CD4-positive, alpha-beta T cell treated with Interleukin-4 for 4 hours (primary cell): Measurements from ENCODE around the gene CAMK2D.

Source experiments
- DNase-seq: peaks from one replicate; pipeline ENCODE4 v3.0.0-alpha.2; 2020

The CAMK2D gene

DNA sequence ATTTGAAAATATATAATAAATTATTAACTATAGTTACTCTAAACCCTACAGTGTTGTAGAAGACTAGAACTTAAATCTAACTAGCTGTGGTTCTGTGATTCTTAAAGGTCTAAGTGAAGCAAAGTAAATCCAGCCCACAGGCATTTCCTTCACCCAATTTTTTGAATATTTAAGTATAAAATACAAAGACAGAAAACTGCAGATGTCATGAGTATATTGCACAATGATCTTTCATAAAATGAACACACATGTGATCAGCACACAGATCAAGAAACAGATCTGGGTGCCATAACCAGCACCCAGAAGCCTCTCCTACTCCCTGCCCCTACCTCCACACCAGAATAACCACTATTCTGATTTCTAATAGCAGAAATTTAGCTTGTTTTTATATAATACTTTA is 82.9 kb downstream of the CAMK2D start:
- no peak for DNase-seq

GRCh38 chr4:113677325-113677724 is 84.2 kb downstream of the CAMK2D start:
- peak; percentile 45 for DNase-seq

GRCh38 chr4:113675731-113676697 is 85.5 kb downstream of the CAMK2D start:
- DNase-seq = no peak

GRCh38 chr4:113674733-113675132 is 86.8 kb downstream of the CAMK2D start:
- no peak for DNase-seq

- no peak for DNase-seq
Measured at GRCh38 chr4:113674251-113674650, 87.3 kb downstream of the CAMK2D start.

GRCh38 chr4:113673450-113673849 is 88.1 kb downstream of the CAMK2D start:
- peak; percentile 43 for DNase-seq

GRCh38 chr4:113666386-113667114 is 95.0 kb downstream of the CAMK2D start:
- DNase-seq = no peak

- no peak for DNase-seq
Measured at GRCh38 chr4:113665036-113665435, 96.5 kb downstream of the CAMK2D start.

DNA sequence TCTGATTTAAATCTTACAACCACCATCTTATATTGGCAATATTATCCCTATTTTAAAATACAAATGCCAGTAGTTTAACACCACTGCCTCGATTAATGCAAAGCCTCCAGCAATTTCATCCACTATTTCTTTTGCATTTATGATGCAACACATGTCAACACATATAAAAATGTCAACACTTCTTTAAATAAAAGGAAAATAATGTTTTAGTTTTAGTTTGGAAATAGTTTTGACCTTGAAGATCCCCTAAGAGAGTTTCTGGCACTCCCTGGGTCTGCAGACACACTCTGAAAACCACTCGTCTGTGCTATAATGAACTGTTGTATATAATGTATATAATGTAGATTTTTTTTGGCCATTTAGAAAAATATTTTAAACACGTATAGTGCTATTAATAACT is 99.0 kb downstream of the CAMK2D start:
- DNase-seq = no peak

DNA sequence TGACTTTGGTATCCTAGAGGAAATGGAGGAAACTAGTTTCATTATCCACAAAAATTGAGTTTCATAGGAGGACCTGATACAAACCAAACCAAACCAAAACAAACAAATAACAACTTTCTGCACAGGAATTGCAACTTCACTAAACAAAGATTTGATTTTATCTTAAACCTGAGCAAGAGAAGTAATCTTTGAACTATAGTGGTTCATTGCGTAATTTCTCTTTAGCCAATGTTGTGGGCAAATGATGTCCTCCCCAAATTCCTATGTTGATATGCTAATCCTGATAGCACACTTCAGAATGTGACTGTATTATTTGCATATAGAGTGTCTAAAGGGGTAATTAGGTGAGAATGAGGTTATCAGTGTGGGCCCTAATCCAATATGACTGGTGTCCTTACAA is 102.4 kb downstream of the CAMK2D start:
- no peak for DNase-seq

- no peak for DNase-seq
Measured at GRCh38 chr4:113657586-113658233, 103.8 kb downstream of the CAMK2D start.

DNA sequence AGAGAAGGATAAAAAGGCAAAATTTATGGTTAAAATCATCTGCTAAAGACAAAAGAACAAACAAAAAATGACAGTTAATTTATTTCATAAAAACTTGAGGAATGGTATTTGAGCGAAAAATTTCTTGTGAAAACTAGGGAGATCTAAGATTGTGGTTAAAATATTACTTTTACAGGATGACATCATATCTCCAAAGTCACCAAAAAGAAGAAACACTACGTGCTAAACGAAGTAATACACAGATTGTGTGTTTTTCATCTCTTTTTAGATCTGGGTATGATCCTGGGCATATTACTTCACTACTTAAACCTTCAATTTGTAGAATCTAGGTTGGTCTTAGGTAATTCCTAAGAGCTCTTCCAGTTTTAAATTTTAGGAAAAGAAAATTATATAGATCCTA is 107.7 kb downstream of the CAMK2D start:
- DNase-seq = no peak

GRCh38 chr4:113646442-113646822 is 115.1 kb downstream of the CAMK2D start:
- DNase-seq = no peak

- no peak for DNase-seq
Measured at GRCh38 chr4:113645771-113646441, 115.6 kb downstream of the CAMK2D start.

DNA sequence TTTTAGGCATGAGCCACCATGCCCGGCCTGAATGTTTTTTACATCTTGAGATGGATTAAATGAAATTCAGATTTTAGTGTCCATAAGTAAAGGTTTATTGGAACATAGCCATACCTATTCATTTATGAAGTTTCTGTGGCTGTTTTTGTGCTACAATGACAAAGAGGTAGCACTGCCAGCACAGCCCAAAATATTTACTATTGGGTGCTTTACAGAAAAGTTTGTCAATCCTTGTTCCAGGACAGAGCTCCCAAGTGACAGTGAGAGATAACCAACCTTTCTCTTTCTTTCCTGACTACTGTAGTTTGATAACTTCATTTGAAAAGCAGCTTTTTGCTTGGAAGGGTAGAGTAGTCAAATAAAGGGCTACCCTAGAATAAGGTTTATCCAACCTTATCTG is 116.2 kb downstream of the CAMK2D start:
- no peak for DNase-seq

- no peak for DNase-seq
Measured at GRCh38 chr4:113644398-113644797, 117.1 kb downstream of the CAMK2D start.

- no peak for DNase-seq
Measured at GRCh38 chr4:113643505-113643904, 118.0 kb downstream of the CAMK2D start.

- no peak for DNase-seq
Measured at GRCh38 chr4:113641025-113641431, 120.5 kb downstream of the CAMK2D start.

- no peak for DNase-seq
Measured at GRCh38 chr4:113639326-113639725, 122.2 kb downstream of the CAMK2D start.

DNA sequence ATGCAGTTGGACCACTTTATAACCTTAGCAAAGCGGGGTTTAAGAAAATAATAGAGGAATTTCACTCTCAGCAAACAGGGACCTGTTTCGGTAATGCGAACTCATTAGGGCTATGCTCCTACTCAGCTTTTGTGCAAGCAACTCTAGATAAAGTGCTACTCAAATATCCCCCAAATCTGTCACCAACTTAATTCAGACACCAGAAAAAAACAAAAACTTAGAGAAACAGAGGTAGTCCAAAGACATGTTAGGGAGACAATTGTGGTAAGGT is 123.0 kb downstream of the CAMK2D start:
- DNase-seq = no peak

- no peak for DNase-seq
Measured at GRCh38 chr4:113637823-113638561, 123.5 kb downstream of the CAMK2D start.

- no peak for DNase-seq
Measured at GRCh38 chr4:113637363-113637762, 124.2 kb downstream of the CAMK2D start.

DNA sequence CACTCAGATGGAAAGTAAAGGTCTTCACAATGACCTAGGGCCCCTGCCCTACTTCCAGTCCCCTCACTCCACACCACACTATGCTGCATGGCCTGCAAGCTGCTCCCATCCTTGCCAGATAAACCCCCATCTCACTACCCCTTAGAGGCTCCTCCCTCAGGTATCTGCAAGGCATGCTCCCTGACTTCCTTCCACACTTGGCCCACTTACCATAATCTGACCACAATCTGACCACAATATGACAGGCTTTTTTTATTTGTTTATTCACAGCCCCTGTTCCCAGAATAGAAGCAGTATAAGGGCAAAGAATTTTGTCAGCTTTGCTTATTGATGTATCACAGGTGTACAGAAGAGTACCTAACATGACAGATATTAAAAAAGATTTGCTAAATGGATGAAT is 124.7 kb downstream of the CAMK2D start:
- DNase-seq = peak; percentile 76
